Stimulated activated CD4-positive, alpha-beta T cell treated with anti-CD3 and anti-CD28 coated beads, Interleukin-15, amount 100 ng/mL, for 24 hours (primary cell): ENCODE measurements around the gene KLHL17.
"Not testable (repeated sequence)": the region's sequence is repeated elsewhere in the genome, so short reads cannot be mapped to it uniquely, and the experiment has no call there.

ENCODE experiments used
- DNase-seq: peaks from one replicate; pipeline ENCODE4 v3.0.0-alpha.2; 2020

Gene KLHL17

DNA sequence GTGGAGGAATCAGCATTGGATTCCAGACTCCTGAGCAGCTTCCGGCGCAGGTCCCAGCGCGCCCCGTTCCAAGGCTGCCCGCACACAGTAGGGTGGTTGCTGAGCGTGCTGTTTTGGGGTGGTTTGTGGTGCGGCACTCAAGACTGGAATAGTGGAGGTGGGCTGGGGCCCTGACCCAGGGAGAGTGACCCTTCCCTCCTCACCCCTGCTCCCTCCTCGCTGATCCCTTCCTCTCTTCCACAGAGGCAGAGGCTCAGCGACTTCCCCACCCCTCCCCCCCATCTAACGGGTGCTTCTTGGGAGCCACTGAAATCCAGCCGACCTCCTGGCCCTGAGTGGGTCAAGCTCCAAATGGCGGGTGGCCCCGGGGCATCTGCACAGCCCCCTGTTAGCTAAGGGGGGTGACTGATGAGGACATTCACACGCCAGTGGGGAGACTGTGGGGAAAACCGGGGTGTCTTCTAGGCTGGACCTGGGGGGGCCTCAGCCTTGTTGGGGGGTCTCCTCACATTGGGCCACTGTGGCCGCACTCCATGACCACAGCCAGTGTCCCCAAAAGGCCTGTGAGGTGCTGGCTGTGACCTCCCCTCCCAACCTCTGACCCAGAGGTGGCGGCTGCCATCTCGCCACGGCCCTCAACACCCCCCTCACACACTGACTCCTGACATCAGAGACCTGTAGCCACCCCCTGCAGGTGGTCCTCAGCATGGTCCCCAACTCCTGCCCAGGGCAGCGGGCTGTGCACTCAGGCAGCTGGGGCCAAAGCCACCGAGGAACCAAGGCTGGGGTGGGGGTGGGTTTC is 43.4 kb downstream of the KLHL17 start:
- no peak for DNase-seq

DNA sequence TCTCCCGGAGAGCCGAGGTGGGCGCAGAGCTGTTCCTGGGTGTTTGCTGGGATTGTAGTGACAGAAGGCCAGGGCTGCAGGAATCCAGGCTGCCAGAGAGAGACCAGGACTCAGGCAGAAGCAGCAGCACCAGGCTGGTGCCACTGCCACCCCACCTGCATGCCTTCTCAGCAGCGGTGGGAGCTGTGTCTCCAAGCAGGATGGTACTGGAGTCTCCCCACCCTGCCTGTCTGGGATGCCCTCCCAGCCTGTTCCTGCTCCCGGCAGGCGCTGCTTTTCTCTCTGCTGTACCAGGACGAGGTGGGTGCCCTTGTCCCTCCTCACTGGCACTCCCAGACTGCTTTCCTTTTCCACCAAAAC is 44.0 kb downstream of the KLHL17 start:
- no peak for DNase-seq

- no peak for DNase-seq
Measured at GRCh38 chr1:1004780-1005697, 44.7 kb downstream of the KLHL17 start.

DNA sequence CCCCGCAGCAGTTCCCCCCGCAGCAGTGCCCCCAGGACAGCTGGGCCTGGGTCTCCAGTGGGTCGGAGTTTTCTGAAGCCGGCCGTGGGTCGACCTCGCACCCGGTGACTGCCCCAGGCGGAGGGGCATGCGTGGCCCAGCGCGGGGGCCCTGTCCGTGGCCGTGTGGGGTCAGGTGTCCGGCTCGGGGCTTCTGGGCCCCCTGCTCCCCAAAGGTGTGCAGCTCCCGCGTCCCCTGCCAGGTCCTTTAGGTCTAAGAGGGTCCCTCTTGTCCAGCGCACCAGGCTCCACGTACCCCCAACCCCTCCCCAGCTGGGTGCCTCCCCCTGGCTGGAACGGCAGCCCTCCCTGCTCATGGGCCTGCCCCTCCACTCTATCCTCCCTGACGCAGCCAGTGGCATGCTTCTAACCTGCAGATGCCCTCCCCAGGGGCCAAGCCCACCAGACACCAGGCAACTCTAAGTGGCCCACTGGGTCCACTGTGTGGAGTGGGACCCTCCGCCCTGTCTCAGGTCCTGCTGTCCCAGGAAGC is 45.5 kb downstream of the KLHL17 start:
- DNase-seq = no peak

- no peak for DNase-seq
Measured at GRCh38 chr1:1006305-1007159, 46.1 kb downstream of the KLHL17 start.

GRCh38 chr1:1010131-1010530 is 49.7 kb downstream of the KLHL17 start:
- not testable (repeated sequence) for DNase-seq

GRCh38 chr1:1011396-1011949 is 51.1 kb downstream of the KLHL17 start:
- no peak for DNase-seq

DNA sequence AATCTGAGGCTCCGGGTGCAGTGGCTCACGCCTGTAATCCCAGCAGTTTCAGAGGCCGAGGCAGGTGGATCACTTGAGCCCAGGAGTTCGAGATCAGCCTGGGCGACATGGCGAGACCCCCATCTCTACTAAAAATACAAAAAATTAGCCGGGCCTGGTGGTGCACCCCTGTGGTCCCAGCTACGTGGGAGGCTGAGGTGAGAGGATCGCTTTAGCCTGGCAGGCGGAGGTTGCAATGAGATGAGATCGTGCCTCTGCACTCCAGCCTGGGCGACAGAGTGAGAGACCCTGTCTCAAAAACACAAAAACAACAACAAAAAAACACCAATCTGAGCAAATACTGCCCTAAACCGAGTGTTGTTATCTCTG is 52.3 kb downstream of the KLHL17 start:
- DNase-seq = not testable (repeated sequence)

- peak; percentile 91 for DNase-seq
Measured at GRCh38 chr1:1013105-1013921, 52.9 kb downstream of the KLHL17 start, which contains the start of gene ISG15. Gene ISG15, plus strand, starts transcription at chr1:1013497. Its CDS starts 77 bp downstream, at chr1:1013574.

DNA sequence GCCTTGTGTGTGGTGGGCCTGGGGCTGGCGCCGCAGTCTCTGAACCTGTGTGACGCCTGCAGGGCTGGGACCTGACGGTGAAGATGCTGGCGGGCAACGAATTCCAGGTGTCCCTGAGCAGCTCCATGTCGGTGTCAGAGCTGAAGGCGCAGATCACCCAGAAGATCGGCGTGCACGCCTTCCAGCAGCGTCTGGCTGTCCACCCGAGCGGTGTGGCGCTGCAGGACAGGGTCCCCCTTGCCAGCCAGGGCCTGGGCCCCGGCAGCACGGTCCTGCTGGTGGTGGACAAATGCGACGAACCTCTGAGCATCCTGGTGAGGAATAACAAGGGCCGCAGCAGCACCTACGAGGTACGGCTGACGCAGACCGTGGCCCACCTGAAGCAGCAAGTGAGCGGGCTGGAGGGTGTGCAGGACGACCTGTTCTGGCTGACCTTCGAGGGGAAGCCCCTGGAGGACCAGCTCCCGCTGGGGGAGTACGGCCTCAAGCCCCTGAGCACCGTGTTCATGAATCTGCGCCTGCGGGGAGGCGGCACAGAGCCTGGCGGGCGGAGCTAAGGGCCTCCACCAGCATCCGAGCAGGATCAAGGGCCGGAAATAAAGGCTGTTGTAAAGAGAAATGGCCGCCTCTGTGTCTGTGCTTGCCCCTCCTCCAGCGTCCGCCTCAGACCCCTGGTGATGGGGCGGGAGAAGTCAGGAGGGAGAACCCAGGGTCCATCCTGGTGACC is 53.7 kb downstream of the KLHL17 start:
- peak; percentile 6 for DNase-seq

DNA sequence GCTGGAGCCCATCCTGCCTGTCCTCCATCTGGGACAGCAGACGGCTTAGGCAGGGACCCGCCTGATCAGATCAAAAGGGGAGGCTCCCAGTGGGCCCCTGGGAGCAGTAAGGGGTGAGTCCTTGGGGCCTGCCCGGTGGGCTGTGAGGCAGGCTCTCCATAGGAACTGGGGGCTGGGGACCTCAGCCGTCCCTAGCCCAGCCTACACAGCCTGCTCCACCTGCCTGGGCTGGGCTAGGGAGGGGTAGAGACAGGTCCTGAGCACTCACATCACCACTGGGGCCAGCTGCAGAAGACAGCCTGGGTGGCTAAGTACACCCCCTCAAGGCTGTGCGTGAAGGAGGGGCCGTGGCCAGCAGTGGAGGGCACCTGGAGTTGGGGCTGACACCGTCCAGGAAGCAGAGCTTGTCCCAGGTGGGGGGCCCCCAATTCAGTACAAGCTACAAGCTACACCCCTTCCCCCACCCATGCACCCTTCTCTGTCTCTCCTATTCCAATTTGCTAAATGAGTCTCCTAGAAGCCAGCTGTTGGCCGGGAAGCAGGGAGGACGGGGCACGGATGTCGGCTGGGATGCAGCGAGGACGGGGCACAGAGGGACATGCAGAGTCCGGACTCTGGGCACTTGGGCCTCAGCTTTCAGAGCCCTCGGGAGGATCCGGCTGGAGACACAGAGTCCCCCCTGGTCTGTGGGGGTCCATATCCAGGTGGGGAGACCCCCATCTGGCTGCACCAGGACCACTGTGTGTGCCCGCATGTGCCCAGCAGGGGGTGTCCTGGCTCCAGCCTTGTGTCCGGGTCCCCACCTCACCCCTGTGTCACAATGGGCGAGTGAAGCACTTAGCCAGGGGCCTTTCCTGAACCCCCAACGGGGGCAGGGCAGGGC is 54.7 kb downstream of the KLHL17 start:
- no peak for DNase-seq
